GM23338 (cell line): ENCODE measurements around the gene PPP1R9A. TPM values are rescaled to one million over a fixed set of nuclear protein-coding genes. Genes with fewer than 3 reads are reported as not detected.

ENCODE experiments used
- ATAC-seq: fragments of 200-7000 bp; cut with Tn5 transposase; 3 replicates; pipeline ENCODE4 v1.9.1; 2020
- DNase-seq: peaks from one replicate; pipeline ENCODE4 v3.0.0-alpha.2; 2015; ENCODE audit warnings: low spot score
- H2AFZ ChIP-seq: fragments of 200-600 bp; sonication (generic); 2 replicates; pipeline ENCODE4 v1.8.0; 2016; ENCODE audit warnings: antibody characterized with exemption, mild to moderate bottlenecking, moderate library complexity
- H3F3A ChIP-seq: fragments of 200-600 bp; sonication (generic); replicated peaks from 2 replicates; pipeline ENCODE4 v1.8.0; 2017; ENCODE audit warnings: antibody characterized with exemption, mixed run types, low read depth
- H3K27ac ChIP-seq: fragments of 200-600 bp; sonication (generic); 2 replicates; pipeline ENCODE4 v1.6.1; 2016; ENCODE audit warnings: low read depth
- H3K27me3 ChIP-seq: fragments of 200-600 bp; sonication (generic); 2 replicates; pipeline ENCODE4 v1.8.0; 2016; ENCODE audit warnings: mild to moderate bottlenecking, mixed run types, moderate library complexity; ENCODE audit not compliant: insufficient read depth
- H3K36me3 ChIP-seq: fragments of 200-600 bp; sonication (generic); 2 replicates; pipeline ENCODE4 v1.8.0; 2016; ENCODE audit warnings: mild to moderate bottlenecking; ENCODE audit not compliant: insufficient read depth
- H3K4me1 ChIP-seq: fragments of 200-600 bp; sonication (generic); 2 replicates; pipeline ENCODE4 v1.8.0; 2016; ENCODE audit warnings: mild to moderate bottlenecking, moderate library complexity; ENCODE audit not compliant: insufficient read depth
- H3K4me2 ChIP-seq: fragments of 200-600 bp; sonication (generic); 2 replicates; pipeline ENCODE4 v1.7.1; 2017; ENCODE audit warnings: mixed run types
- H3K4me3 ChIP-seq: fragments of 200-600 bp; sonication (generic); 2 replicates; pipeline ENCODE4 v1.6.1; 2016; ENCODE audit warnings: mixed run types
- H3K79me2 ChIP-seq: fragments of 200-600 bp; sonication (generic); replicated peaks from 2 replicates; pipeline ENCODE4 v1.8.0; 2017; ENCODE audit warnings: mild to moderate bottlenecking; ENCODE audit not compliant: insufficient read depth
- H3K9me2 ChIP-seq: fragments of 200-600 bp; sonication (generic); 2 replicates; pipeline ENCODE4 v1.8.0; 2017; ENCODE audit not compliant: insufficient read depth
- H4K20me1 ChIP-seq: fragments of 200-600 bp; sonication (generic); replicated peaks from 2 replicates; pipeline ENCODE4 v1.8.0; 2017; ENCODE audit warnings: mild to moderate bottlenecking; ENCODE audit not compliant: insufficient read depth
- H3K27ac Mint-ChIP-seq: 2 replicates; pipeline ENCODE4 v1.8.0; 2020; ENCODE audit warnings: inconsistent platforms, mild to moderate bottlenecking, moderate library complexity, mixed read lengths
- H3K27me3 Mint-ChIP-seq: 3 replicates; pipeline ENCODE4 v1.8.0; 2022; ENCODE audit warnings: low read depth, mild to moderate bottlenecking, moderate library complexity, mixed read lengths, inconsistent platforms; ENCODE audit not compliant: insufficient read depth, poor library complexity
- H3K36me3 Mint-ChIP-seq: 3 replicates; pipeline ENCODE4 v1.8.0; 2021; ENCODE audit warnings: low read depth, mild to moderate bottlenecking, inconsistent platforms, moderate library complexity, mixed read lengths
- H3K4me1 Mint-ChIP-seq: 3 replicates; pipeline ENCODE4 v1.8.0; 2020; ENCODE audit warnings: mild to moderate bottlenecking, inconsistent platforms, mixed read lengths
- H3K4me3 Mint-ChIP-seq: 3 replicates; pipeline ENCODE4 v1.8.0; 2021; ENCODE audit warnings: moderate library complexity, mild to moderate bottlenecking, inconsistent platforms, mixed read lengths
- H3K9me3 Mint-ChIP-seq: 3 replicates; pipeline ENCODE4 v1.8.0; 2020; ENCODE audit warnings: moderate library complexity, mild to moderate bottlenecking, inconsistent platforms, mixed read lengths
- ETS1 ChIP-seq: IDR thresholded peaks from 2 replicates; pipeline ENCODE4 v1.6.1; 2016; ENCODE audit warnings: antibody characterized with exemption
- EZH2 ChIP-seq: fragments of 200-600 bp; sonication (generic); IDR thresholded peaks from one replicate; pipeline ENCODE4 v1.8.0; 2017; ENCODE audit warnings: antibody characterized with exemption, mild to moderate bottlenecking, low read depth; ENCODE audit not compliant: unreplicated experiment
- EZH2phosphoT487 ChIP-seq: fragments of 200-600 bp; sonication (generic); IDR thresholded peaks from one replicate; pipeline ENCODE4 v1.8.1; 2018; ENCODE audit warnings: antibody characterized with exemption; ENCODE audit not compliant: unreplicated experiment
- JUNB ChIP-seq: IDR thresholded peaks from one replicate; pipeline ENCODE4 v1.6.1; 2016; ENCODE audit warnings: antibody characterized with exemption; ENCODE audit not compliant: unreplicated experiment
- NANOG ChIP-seq: IDR thresholded peaks from 2 replicates; pipeline ENCODE4 v1.6.1; 2016; ENCODE audit warnings: antibody characterized with exemption, borderline replicate concordance
- POLR2AphosphoS5 ChIP-seq: IDR thresholded peaks from 2 replicates; pipeline ENCODE4 v1.6.1; 2016; ENCODE audit warnings: antibody characterized with exemption, low read depth
- REST ChIP-seq: IDR thresholded peaks from one replicate; pipeline ENCODE4 v1.6.1; 2018; ENCODE audit warnings: antibody characterized with exemption; ENCODE audit not compliant: unreplicated experiment
- ZNF114 ChIP-seq: fragments of 250-450 bp; sonication (Bioruptor Pico); IDR thresholded peaks from 2 replicates; pipeline ENCODE4 v1.5.0; 2020; ENCODE audit warnings: mild to moderate bottlenecking, moderate library complexity
- ZNF331 ChIP-seq: fragments of 250-450 bp; sonication (Bioruptor Pico); IDR thresholded peaks from 2 replicates; pipeline ENCODE4 v1.5.0; 2020; ENCODE audit warnings: low read depth, mild to moderate bottlenecking, moderate library complexity
- ZNF462 ChIP-seq: fragments of 250-450 bp; sonication (Bioruptor Pico); IDR thresholded peaks from 2 replicates; pipeline ENCODE4 v1.5.0; 2020; ENCODE audit warnings: mild to moderate bottlenecking, moderate library complexity
- polyA plus RNA-seq: library from polyadenylated mRNA; unstranded; fragments of >200 nt; fragmentation: Nextera tagmentation; extraction: Ambion mirVana; gene quantifications from 2 replicates; pipeline ENCODE4 v1.2.1, GENCODE V29; 2016
- total RNA-seq: library from RNA; depleted of rRNA; stranded (reverse); fragments of >200 nt; shearing (Covaris generic); gene quantifications from 2 replicates; pipeline ENCODE4 v1.2.3, GENCODE V29; 2014

Gene PPP1R9A
- total and polyA plus RNA-seq, 2 experiments from 2014 or later: 10.6 to 31.8 TPM

GRCh38 chr7:94890216-94890615 is 17.2 kb upstream of the PPP1R9A start:
- H3K4me1 Mint-ChIP-seq: no peaks in the 10 kb centered on the region
- no peak overlapping the region for H3K27ac Mint-ChIP-seq
- DNase-seq: no peak
- peaks cover under 1% of the 10 kb centered on the region; the same call in 1 of the 2 replicates for H3K9me2 ChIP-seq
- no peaks in the 10 kb centered on the region for H3K4me1 ChIP-seq
- no peak overlapping the region for H2AFZ ChIP-seq
- H3K27ac ChIP-seq: no peak overlapping the region
- H4K20me1 ChIP-seq: no peaks in the 10 kb centered on the region
- ATAC-seq: no peak
- H3K4me3 ChIP-seq: no peak overlapping the region
- no peaks in the 10 kb centered on the region for H3F3A ChIP-seq
- H3K27me3 ChIP-seq: no peaks in the 10 kb centered on the region
- no peak overlapping the region for H3K4me2 ChIP-seq
- no peaks in the 10 kb centered on the region for H3K79me2 ChIP-seq
- peaks cover 3% of the 10 kb centered on the region for H3K27me3 Mint-ChIP-seq
- H3K36me3 ChIP-seq: no peaks in the 10 kb centered on the region
- TF ChIP-seq EZH2phosphoT487: no peak
- no peak for TF ChIP-seq POLR2AphosphoS5
- no peak for TF ChIP-seq NANOG
- no peak for TF ChIP-seq ETS1
- no peak for TF ChIP-seq EZH2
- TF ChIP-seq ZNF331 (CRISPR knock-in tag): no peak
- no peak for TF ChIP-seq JUNB
- TF ChIP-seq ZNF114 (CRISPR knock-in tag): no peak
- TF ChIP-seq ZNF462 (CRISPR knock-in tag): no peak
- TF ChIP-seq REST: no peak
- no peaks in the 10 kb centered on the region for H3K9me3 Mint-ChIP-seq
- H3K36me3 Mint-ChIP-seq: no peaks in the 10 kb centered on the region; the same call in 2 of the 3 replicates
- H3K4me3 Mint-ChIP-seq: no peak overlapping the region
